NCI-H1417 treated with DMSO at 0.1 percent for 48 hours (cell line): ENCODE results near the gene CPXM1.
A peak's percentile ranks its signal among the peaks of the same experiment; 100 is the strongest.
"Not testable (repeated sequence)": the region's sequence is repeated elsewhere in the genome, so short reads cannot be mapped to it uniquely, and the experiment has no call there.

Experiments used
- DNase-seq: peaks from one replicate; lab custom pipeline; 2025; lab: John Stamatoyannopoulos, UW

Gene CPXM1

GRCh38 chr20:2800521-2801285 lies at the start of gene CPXM1:
Gene CPXM1, minus strand, starts transcription at chr20:2800627. Its CDS starts 55 bp downstream, at chr20:2800572.
- DNase-seq = no peak

- DNase-seq = no peak
These were observed 49.1 kb upstream of the CPXM1 start for GRCh38 chr20:2849529-2849928.

GRCh38 chr20:2847802-2848201 lies 47.4 kb upstream of the CPXM1 start:
- no peak for DNase-seq

- no peak for DNase-seq
These were observed 46.3 kb upstream of the CPXM1 start for GRCh38 chr20:2846698-2847097.

- DNase-seq = no peak
These were observed 45.2 kb upstream of the CPXM1 start for GRCh38 chr20:2845607-2846006.

- DNase-seq = no peak
These were observed 40.6 kb upstream of the CPXM1 start for GRCh38 chr20:2840967-2841531.

GRCh38 chr20:2840138-2840966 lies 39.9 kb upstream of the CPXM1 start, which contains the start of the genes PCED1A and VPS16:
Gene PCED1A, minus strand, starts transcription at chr20:2840655. Its CDS starts 743 bp downstream, at chr20:2839912.
Gene VPS16, plus strand, starts transcription at chr20:2840745. Its CDS starts 30 bp downstream, at chr20:2840775.
- peak; percentile 44 for DNase-seq

GRCh38 chr20:2839732-2840137 lies 39.3 kb upstream of the CPXM1 start:
- DNase-seq = no peak

GRCh38 chr20:2838847-2839671 lies 38.6 kb upstream of the CPXM1 start:
- no peak for DNase-seq

GRCh38 chr20:2838170-2838797 lies 37.9 kb upstream of the CPXM1 start:
- DNase-seq = no peak

GRCh38 chr20:2837221-2837960 lies 37.0 kb upstream of the CPXM1 start:
- DNase-seq = no peak

- no peak for DNase-seq
These were observed 35.6 kb upstream of the CPXM1 start for GRCh38 chr20:2836035-2836434.

GRCh38 chr20:2835331-2835796 lies 34.9 kb upstream of the CPXM1 start:
- DNase-seq = no peak

GRCh38 chr20:2834401-2835110 lies 34.1 kb upstream of the CPXM1 start:
- no peak for DNase-seq

GRCh38 chr20:2833761-2834160 lies 33.3 kb upstream of the CPXM1 start:
- DNase-seq = no peak

GRCh38 chr20:2831206-2831605 lies 30.8 kb upstream of the CPXM1 start:
- DNase-seq = not testable (repeated sequence)

GRCh38 chr20:2829376-2829775 lies 28.9 kb upstream of the CPXM1 start:
- DNase-seq = no peak

GRCh38 chr20:2826655-2827054 lies 26.2 kb upstream of the CPXM1 start:
- no peak for DNase-seq

- no peak for DNase-seq
These were observed 25.3 kb upstream of the CPXM1 start for GRCh38 chr20:2825761-2826160.

GRCh38 chr20:2822073-2822472 lies 21.6 kb upstream of the CPXM1 start:
- no peak for DNase-seq
